Esophagus squamous epithelium (tissue), 5 donors: Measurements from ENCODE around the gene LINGO4. TPM values are rescaled to one million over a fixed set of nuclear protein-coding genes. Genes with fewer than 3 reads are reported as not detected.
"Not testable (repeated sequence)": the region's sequence is repeated elsewhere in the genome, so short reads cannot be mapped to it uniquely, and the experiment has no call there.

Experiments used
- DNase-seq: peaks from one replicate; lab custom pipeline; 2025; lab: John Stamatoyannopoulos, UW
- H3K27ac ChIP-seq, 4 donors: fragments of 200-600 bp; sonication (generic); one replicate each; pipeline ENCODE4 v1.5.1; 2016 to 2019; ENCODE audit warnings: mild to moderate bottlenecking in 1 of 4
- H3K27me3 ChIP-seq, 4 donors: fragments of 200-600 bp; sonication (generic); 1 replicate in 3 of 4; 2 replicates in 1 of 4; pipeline versions ENCODE4 v1.5.1 to v1.6.0; 2017 to 2021; ENCODE audit warnings: antibody characterized with exemption in 1 of 4
- H3K36me3 ChIP-seq, 3 donors: fragments of 200-600 bp; sonication (generic); one replicate each; pipeline ENCODE4 v1.5.1; 2016 to 2019
- H3K4me1 ChIP-seq, 3 donors: fragments of 200-600 bp; sonication (generic); one replicate each; pipeline ENCODE4 v1.5.1; 2017 to 2019
- H3K4me3 ChIP-seq, 4 donors: fragments of 200-600 bp; sonication (generic); 1 replicate in 3 of 4; 2 replicates in 1 of 4; pipeline ENCODE4 v1.5.1; 2016 to 2019; ENCODE audit warnings: mild to moderate bottlenecking in 2 of 4, moderate library complexity in 1 of 4
- H3K9me3 ChIP-seq, 3 donors: fragments of 200-600 bp; sonication (generic); one replicate each; pipeline ENCODE4 v1.5.1; 2016 to 2019
- CTCF ChIP-seq, 6 experiments: fragments of 450-650 bp in 4 of 6; fragments of 200-600 bp in 2 of 6; sonication (generic) in 2 of 6; IDR thresholded peaks; one replicate each; pipeline ENCODE4 v1.5.1; 2016 to 2019; ENCODE audit warnings: antibody characterized with exemption in 6 of 6, mild to moderate bottlenecking in 4 of 6, moderate library complexity in 4 of 6
- POLR2A ChIP-seq, 4 donors: fragments of 450-650 bp; IDR thresholded peaks; one replicate each; pipeline ENCODE4 v1.6.1; 2017; ENCODE audit warnings: antibody characterized with exemption in 4 of 4, mild to moderate bottlenecking in 4 of 4, moderate library complexity in 3 of 4
- WGBS, 2 donors: methylation state at CpG; one replicate each; pipeline ENCODE4 v1.1.5; 2018; 5-methylcytosine and 5-hydroxymethylcytosine counted together
- intact Hi-C: fragments of 100-400 bp; cut with DNase I; formaldehyde crosslinking; loops from one replicate; pipeline ENCODE4 v1.15.0; 2022
- total RNA-seq, 4 donors: library from RNA; depleted of rRNA; stranded (reverse); fragments of >200 nt; gene quantifications; one replicate each; pipeline ENCODE4 v1.1.0, GENCODE V29; 2016
- donor health status: DM: yes; HTN: yes; CAD: no.

LINGO4 gene
- total RNA-seq, 4 donors from 2014 or later: 0.19 TPM; not detected in 3

GRCh38 chr1:151787689-151788088 is 17.5 kb downstream of the LINGO4 start:
- intact Hi-C loops: no loop called here
- WGBS, 2 donors: 89 to 93% methylated on average over 3 of the region's 3 CpGs

GRCh38 chr1:151783796-151784195 is 21.4 kb downstream of the LINGO4 start:
- Histone ChIP-seq H3K36me3 (peaks cover 0 to 8% (median 0%) of the 10 kb centered on the region in 3 donors), H3K4me3 (no peak overlapping the region), H3K27ac (peak overlapping the region in 1 of 4 donors; percentile 0), H3K9me3 (no peaks in the 10 kb centered on the region), H3K27me3 (no peaks in the 10 kb centered on the region), H3K4me1 (peaks cover 0 to 10% (median 0%) of the 10 kb centered on the region in 3 donors)
- 71 to 79% methylated on average over 2 of the region's 2 CpGs for WGBS, 2 donors
- DNase-seq: no peak
- intact Hi-C loops: no loop called here
- TF ChIP-seq POLR2A (IDR thresholded peaks at IDR 0.05) (no peak), CTCF (IDR thresholded peaks at IDR 0.05) (no peak)

More at GRCh38 chr1:151787689-151788088, 17.5 kb downstream of the LINGO4 start:
- Histone ChIP-seq H3K27me3 (peaks cover 0 to 5% (median 0%) of the 10 kb centered on the region in 4 donors), H3K9me3 (no peaks in the 10 kb centered on the region), H3K27ac (no peak overlapping the region), H3K4me3 (no peak overlapping the region), H3K4me1 (peaks cover 4 to 35% (median 10%) of the 10 kb centered on the region in 3 donors), H3K36me3 (no peaks in the 10 kb centered on the region)
- no peak for DNase-seq
- no peak for TF ChIP-seq POLR2A (IDR thresholded peaks at IDR 0.05)
- TF ChIP-seq CTCF (IDR thresholded peaks at IDR 0.05): no peak

GRCh38 chr1:151782741-151783140 is 22.5 kb downstream of the LINGO4 start:
- TF ChIP-seq POLR2A (IDR thresholded peaks at IDR 0.05) (no peak), CTCF (IDR thresholded peaks at IDR 0.05) (no peak)
- 60 to 61% methylated on average over 3 of the region's 3 CpGs for WGBS, 2 donors
- Histone ChIP-seq H3K9me3 (no peaks in the 10 kb centered on the region), H3K27ac (no peak overlapping the region), H3K36me3 (peaks cover 0 to 18% (median 0%) of the 10 kb centered on the region in 3 donors), H3K4me1 (peaks cover 0 to 4% (median 0%) of the 10 kb centered on the region in 3 donors), H3K4me3 (no peak overlapping the region), H3K27me3 (no peaks in the 10 kb centered on the region)
- intact Hi-C loops: no loop called here
- DNase-seq: no peak

- intact Hi-C loops, H3K4me1 ChIP-seq, DNase-seq, H3K27me3 ChIP-seq, H3K9me3 ChIP-seq, H3K4me3 ChIP-seq, H3K27ac ChIP-seq: not testable (repeated sequence)
- H3K36me3 ChIP-seq: peaks cover 0 to 19% (median 0%) of the 10 kb centered on the region in 3 donors
- 77% methylated on average over 5 of the region's 5 CpGs for WGBS, 2 donors
These were observed 23.2 kb downstream of the LINGO4 start for GRCh38 chr1:151782026-151782425.

GRCh38 chr1:151780736-151781135 is 24.5 kb downstream of the LINGO4 start:
- intact Hi-C loops, DNase-seq, H3K9me3 ChIP-seq, H3K27ac ChIP-seq, H3K4me1 ChIP-seq, H3K27me3 ChIP-seq, H3K4me3 ChIP-seq: not testable (repeated sequence)
- peaks cover 0 to 26% (median 0%) of the 10 kb centered on the region in 3 donors for H3K36me3 ChIP-seq
- 79 to 89% methylated on average over 4 to 5 of the region's 5 CpGs for WGBS, 2 donors

- peaks cover 0 to 35% (median 0%) of the 10 kb centered on the region in 3 donors for H3K36me3 ChIP-seq
- H3K27ac ChIP-seq: no peak overlapping the region
- H3K4me3 ChIP-seq: no peak overlapping the region
- no peak for DNase-seq
- intact Hi-C loops: no loop called here
- no peaks in the 10 kb centered on the region for H3K27me3 ChIP-seq
- H3K9me3 ChIP-seq: no peaks in the 10 kb centered on the region
- 70 to 81% methylated on average over 4 of the region's 4 CpGs for WGBS, 2 donors
- H3K4me1 ChIP-seq: peaks cover 0 to 4% (median 0%) of the 10 kb centered on the region in 3 donors
- TF ChIP-seq CTCF (IDR thresholded peaks at IDR 0.05) (no peak), POLR2A (IDR thresholded peaks at IDR 0.05) (no peak)
These were observed 25.4 kb downstream of the LINGO4 start for GRCh38 chr1:151779852-151780251.
